ENCODE results near the gene PPP4C.

DNA sequence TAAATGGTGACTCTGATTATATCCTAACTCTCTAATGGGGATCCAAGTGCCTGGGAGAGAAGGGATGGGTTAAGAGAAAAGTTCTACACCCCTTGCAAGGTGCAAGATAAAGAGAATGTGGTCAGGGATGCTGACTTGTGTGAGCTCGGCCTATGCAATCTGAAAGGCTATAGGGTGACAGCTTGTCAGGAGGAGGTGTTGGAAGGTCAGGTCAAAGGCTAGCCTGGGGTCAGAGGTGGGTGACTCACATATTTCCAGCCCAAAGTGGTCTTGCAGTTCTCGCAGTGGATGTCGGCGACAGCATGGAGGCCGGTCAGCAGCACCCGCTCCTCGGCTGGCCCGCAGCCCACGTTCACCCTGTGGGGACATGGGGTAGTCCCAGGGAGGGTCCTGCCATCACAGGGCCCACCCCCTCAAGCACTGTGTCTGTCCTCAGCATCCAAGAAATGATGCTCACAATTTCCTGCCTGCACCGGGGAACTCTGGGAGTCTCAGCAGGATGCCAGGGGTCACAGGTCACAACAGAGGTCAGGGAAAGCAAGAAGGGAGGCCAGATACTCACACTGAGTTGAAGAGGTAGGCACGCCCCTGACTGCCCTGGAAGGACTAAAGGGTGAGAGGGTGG is 18.9 kb downstream of the PPP4C start:
- TF ChIP-seq, protein P1, sequence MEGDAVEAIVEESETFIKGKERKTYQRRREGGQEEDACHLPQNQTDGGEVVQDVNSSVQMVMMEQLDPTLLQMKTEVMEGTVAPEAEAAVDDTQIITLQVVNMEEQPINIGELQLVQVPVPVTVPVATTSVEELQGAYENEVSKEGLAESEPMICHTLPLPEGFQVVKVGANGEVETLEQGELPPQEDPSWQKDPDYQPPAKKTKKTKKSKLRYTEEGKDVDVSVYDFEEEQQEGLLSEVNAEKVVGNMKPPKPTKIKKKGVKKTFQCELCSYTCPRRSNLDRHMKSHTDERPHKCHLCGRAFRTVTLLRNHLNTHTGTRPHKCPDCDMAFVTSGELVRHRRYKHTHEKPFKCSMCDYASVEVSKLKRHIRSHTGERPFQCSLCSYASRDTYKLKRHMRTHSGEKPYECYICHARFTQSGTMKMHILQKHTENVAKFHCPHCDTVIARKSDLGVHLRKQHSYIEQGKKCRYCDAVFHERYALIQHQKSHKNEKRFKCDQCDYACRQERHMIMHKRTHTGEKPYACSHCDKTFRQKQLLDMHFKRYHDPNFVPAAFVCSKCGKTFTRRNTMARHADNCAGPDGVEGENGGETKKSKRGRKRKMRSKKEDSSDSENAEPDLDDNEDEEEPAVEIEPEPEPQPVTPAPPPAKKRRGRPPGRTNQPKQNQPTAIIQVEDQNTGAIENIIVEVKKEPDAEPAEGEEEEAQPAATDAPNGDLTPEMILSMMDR (IDR thresholded peaks at IDR 0.05; ENCODE audit: low read depth, low read length): no peak
- TF ChIP-seq EZH2phosphoT487 (IDR thresholded peaks at IDR 0.05; ENCODE audit: low read depth): no peak
